Endothelial cell of umbilical vein (primary cell): ENCODE data around the gene SPAG4. TPM values are rescaled to one million over a fixed set of nuclear protein-coding genes. Genes with fewer than 3 reads are reported as not detected.

Experiments used
- BruUV-seq: library from RNA; stranded (reverse); fragments of 400-500 nt; replicated peaks from 2 replicates; lab custom pipeline; 2021; lab: Mats Ljungman, UMichigan
- CTCF ChIA-PET: fragments of 300-600, 350-600 bp; sonication (Branson Sonifier 250); formaldehyde crosslinking; loops from one replicate; lab custom pipeline; 2021; ENCODE audit warnings: antibody characterized with exemption, inconsistent platforms; lab: Charles Lee
- POLR2A ChIA-PET: fragments of 300-600, 350-600 bp; sonication (Branson Sonifier 250); formaldehyde crosslinking; loops from one replicate; lab custom pipeline; 2021; ENCODE audit warnings: antibody characterized with exemption, inconsistent platforms; lab: Charles Lee
- DNase-seq: peaks from one replicate; pipeline ENCODE4 v3.0.0-alpha.2; 2011; ENCODE audit warnings: low read depth, low spot score
- FAIRE-seq: peaks from 2 replicates; lab custom pipeline; 2011; peaks lifted over from hg19 to GRCh38; lab: Jason Lieb, UNC
- H2AFZ ChIP-seq: 2 replicates; pipeline ENCODE4 v1.6.0; 2012; ENCODE audit warnings: low read depth, low read length, control low read depth, inconsistent platforms
- H3K27ac ChIP-seq: 2 replicates; pipeline ENCODE4 v1.5.1; 2011; ENCODE audit warnings: low read depth, mild to moderate bottlenecking, control low read depth, low read length, moderate library complexity; ENCODE audit not compliant: insufficient read depth
- H3K27me3 ChIP-seq, 2 experiments: 2 replicates each; pipeline versions ENCODE4 v1.6.0 to v1.6.1; 2011; ENCODE audit warnings: low read length in 2 of 2, mixed read lengths in 1 of 2; ENCODE audit not compliant: control insufficient read depth in 2 of 2, insufficient read depth in 2 of 2
- H3K36me3 ChIP-seq, 2 experiments: 2 replicates in 1 of 2; 3 replicates in 1 of 2; pipeline ENCODE4 v1.5.1; 2011; ENCODE audit warnings: low read length in 2 of 2, mild to moderate bottlenecking in 1 of 2, moderate library complexity in 1 of 2; ENCODE audit not compliant: control insufficient read depth in 2 of 2, insufficient read depth in 2 of 2; ENCODE audit errors: extremely low read depth in 1 of 2
- H3K4me1 ChIP-seq: 3 replicates; pipeline ENCODE4 v1.5.1; 2011; ENCODE audit warnings: mild to moderate bottlenecking, low read length; ENCODE audit not compliant: control insufficient read depth, insufficient read depth; ENCODE audit errors: extremely low read depth
- H3K4me2 ChIP-seq: 2 replicates; pipeline ENCODE4 v1.6.1; 2011; ENCODE audit warnings: low read length, control low read depth, mixed read lengths; ENCODE audit not compliant: insufficient read depth
- H3K4me3 ChIP-seq, 3 experiments: fragments of 200-600 bp in 1 of 3; sonication (generic), shearing (Covaris generic) in 1 of 3; replicated peaks in 1 of 3; 2 replicates each; pipeline ENCODE4 v1.5.1; 2011 to 2016; ENCODE audit warnings: control low read depth in 3 of 3, low read length in 3 of 3, mild to moderate bottlenecking in 2 of 3, inconsistent platforms in 1 of 3, low read depth in 1 of 3, moderate library complexity in 1 of 3; ENCODE audit not compliant: insufficient read depth in 1 of 3
- H3K79me2 ChIP-seq: 2 replicates; pipeline ENCODE4 v1.6.0; 2012; ENCODE audit warnings: low read length, inconsistent platforms; ENCODE audit not compliant: control insufficient read depth, insufficient read depth
- H3K9ac ChIP-seq: replicated peaks from 2 replicates; pipeline ENCODE3; 2011; ENCODE audit warnings: low read length, control low read depth; ENCODE audit not compliant: insufficient read depth; ENCODE audit errors: extremely low read depth
- H3K9me1 ChIP-seq: replicated peaks from 3 replicates; pipeline ENCODE4 v1.6.0; 2011; ENCODE audit warnings: mild to moderate bottlenecking, low read length; ENCODE audit not compliant: control insufficient read depth, insufficient read depth; ENCODE audit errors: extremely low read depth
- H3K9me3 ChIP-seq: replicated peaks from 2 replicates; pipeline ENCODE4 v1.5.1; 2012; ENCODE audit warnings: low read length, inconsistent platforms; ENCODE audit not compliant: control insufficient read depth, insufficient read depth
- H4K20me1 ChIP-seq: replicated peaks from 2 replicates; pipeline ENCODE3; 2011; ENCODE audit warnings: mild to moderate bottlenecking, low read length; ENCODE audit not compliant: control insufficient read depth, insufficient read depth; ENCODE audit errors: extremely low read depth
- CTCF ChIP-seq, 2 donors: IDR thresholded peaks; 1 replicate in 1 of 2; 2 replicates in 1 of 2; pipeline ENCODE4 v1.5.1; 2011; ENCODE audit warnings: low read length in 2 of 2, mild to moderate bottlenecking in 2 of 2, moderate library complexity in 2 of 2, control low read depth in 1 of 2, inconsistent platforms in 1 of 2, low read depth in 1 of 2; ENCODE audit not compliant: insufficient read depth in 1 of 2; ENCODE audit errors: extremely low read depth in 1 of 2
- EZH2 ChIP-seq: IDR thresholded peaks from 2 replicates; pipeline ENCODE4 v1.6.1; 2012; ENCODE audit warnings: borderline replicate concordance, low read depth, mild to moderate bottlenecking, moderate library complexity, low read length, inconsistent platforms; ENCODE audit not compliant: severe bottlenecking
- FOS ChIP-seq: IDR thresholded peaks from 2 replicates; pipeline ENCODE4 v1.6.1; 2011; ENCODE audit warnings: mild to moderate bottlenecking, low read length, moderate library complexity, borderline replicate concordance; ENCODE audit not compliant: insufficient read depth
- GATA2 ChIP-seq: IDR thresholded peaks from 2 replicates; pipeline ENCODE4 v1.7.0; 2011; ENCODE audit warnings: low read depth, mild to moderate bottlenecking, moderate library complexity, mixed read lengths, low read length; ENCODE audit not compliant: insufficient read length, insufficient read depth
- POLR2AphosphoS5 ChIP-seq: IDR thresholded peaks from 2 replicates; pipeline ENCODE4 v1.6.1; 2012; ENCODE audit warnings: low read depth, mild to moderate bottlenecking, control low read depth, low read length, moderate library complexity; ENCODE audit not compliant: insufficient read depth
- dilution Hi-C: fragments of 300-500 bp; cut with MboI; formaldehyde crosslinking; loops from one replicate; pipeline ENCODE4 v1.15.0; 2019; ENCODE audit warnings: low sequenced_read_pairs; ENCODE audit not compliant: extremely low pct_ligation_motif_present
- intact Hi-C: fragments of 100-400 bp; cut with micrococcal nuclease; formaldehyde crosslinking; loops from one replicate; pipeline ENCODE4 v1.10.0; 2022
- polyA plus RNA-seq, 4 experiments: library from polyadenylated mRNA; depleted of rRNA in 3 of 4; stranded (reverse) in 3 of 4; unstranded in 1 of 4; fragments of >200 nt; gene quantifications; 2 replicates each; pipeline versions ENCODE4 v1.2.1 to v1.2.3, GENCODE V29; 2011 to 2012; ENCODE audit warnings: missing spikeins in 1 of 4
- total RNA-seq: library from RNA; stranded (reverse); gene quantifications from 2 replicates; pipeline ENCODE4 v1.2.3, GENCODE V29; 2021

SPAG4 gene
- total and polyA plus RNA-seq, 2 donors (not counting 3 experiments of a cell fraction or from before 2014, with no cell fraction given), result 3.7 to 9.5 TPM

GRCh38 chr20:35617397-35618262 lies 2.0 kb downstream of the SPAG4 start:
- Histone ChIP-seq H3K9me1 (no peaks in the 10 kb centered on the region), H3K4me2 (peak overlapping the region; percentile 51), H3K79me2 (no peaks in the 10 kb centered on the region), H4K20me1 (no peaks in the 10 kb centered on the region), H3K27me3 (no peaks in the 10 kb centered on the region), H3K4me3 (peak overlapping the region; percentile 30 to 41 (median 37)), H2AFZ (peak overlapping the region; percentile 77), H3K36me3 (peaks cover 0 to 2% of the 10 kb centered on the region in 2 experiments), H3K27ac (peak overlapping the region; percentile 81), H3K9ac (peak overlapping the region; percentile 30), H3K9me3 (no peaks in the 10 kb centered on the region), H3K4me1 (peaks cover 25% of the 10 kb centered on the region)
- TF ChIP-seq GATA2, result peak; percentile 69
- TF ChIP-seq FOS, result peak; percentile 56
- TF ChIP-seq POLR2AphosphoS5, result peak; percentile 25
- no peak for TF ChIP-seq EZH2
- peak; percentile 4 to 27 for TF ChIP-seq CTCF (IDR thresholded peaks at IDR 0.05; ENCODE audit: extremely low read depth in 1 of 2, insufficient read depth in 1 of 2, low read depth in 1 of 2, low read length in 2 of 2)
- ChIA-PET POLR2A (interaction anchor here (0.8 kb wide), 1 partner anchor 162 kb away, joined by 3 read pairs; the partner anchor contains the start of gene CEP250), CTCF (interaction anchor here (0.7 to 5.5 kb wide), 10 partner anchors 12 to 155 kb away, joined by 3 to 28 read pairs (median 6); partner anchors contain the start of gene ERGIC3)
- BruUV-seq, result no TSS peak
- DNase-seq (peak; percentile 67), FAIRE-seq (peak; percentile 85)
- dilution Hi-C loops (no loop called here), intact Hi-C loops (loop anchor here (2.0 to 10.0 kb wide), 6 partner anchors 17 to 445 kb away; partner anchors contain the start of genes ERGIC3, PROCR, RBM39 and SCAND1)
